Parathyroid adenoma (tissue), 2 donors: ENCODE data around the gene TMEM144.

Source experiments
- H2AFZ ChIP-seq: fragments of 300-600 bp; sonication (generic); one replicate; pipeline ENCODE4 v1.7.0; 2017; ENCODE audit warnings: antibody characterized with exemption, mild to moderate bottlenecking
- H3K27ac ChIP-seq: fragments of 300-600 bp; sonication (generic); one replicate; pipeline ENCODE4 v1.7.0; 2017
- H3K27me3 ChIP-seq: fragments of 300-600 bp; sonication (generic); one replicate; pipeline ENCODE4 v1.7.0; 2017; ENCODE audit warnings: low read length; ENCODE audit not compliant: control insufficient read depth, insufficient read depth
- H3K36me3 ChIP-seq: fragments of 300-600 bp; sonication (generic); one replicate; pipeline ENCODE4 v1.7.0; 2017; ENCODE audit warnings: low read length; ENCODE audit not compliant: control insufficient read depth, insufficient read depth
- H3K4me1 ChIP-seq: fragments of 300-600 bp; sonication (generic); one replicate; pipeline ENCODE4 v1.7.0; 2017; ENCODE audit warnings: control low read depth
- H3K4me2 ChIP-seq: fragments of 300-600 bp; sonication (generic); one replicate; pipeline ENCODE4 v1.7.0; 2017; ENCODE audit warnings: low read length
- H3K4me3 ChIP-seq: fragments of 300-600 bp; sonication (generic); one replicate; pipeline ENCODE4 v1.7.0; 2017; ENCODE audit warnings: low read depth, low read length
- H3K79me2 ChIP-seq: fragments of 300-600 bp; sonication (generic); one replicate; pipeline ENCODE4 v1.7.0; 2017; ENCODE audit warnings: control low read depth
- H3K9ac ChIP-seq: fragments of 300-600 bp; sonication (generic); one replicate; pipeline ENCODE4 v1.7.0; 2017; ENCODE audit warnings: mild to moderate bottlenecking
- H3K9me3 ChIP-seq: fragments of 300-600 bp; sonication (generic); one replicate; pipeline ENCODE4 v1.7.0; 2017; ENCODE audit warnings: low read length; ENCODE audit not compliant: control insufficient read depth
- CTCF ChIP-seq: fragments of 300-600 bp; sonication (generic); IDR thresholded peaks from one replicate; pipeline ENCODE4 v1.7.0; 2017; ENCODE audit warnings: antibody characterized with exemption, mild to moderate bottlenecking
- donor health status: primary hyperparathyroidism.

Gene TMEM144

GRCh38 chr4:158280856-158281255 lies 70.6 kb downstream of the TMEM144 start:
- Histone ChIP-seq H3K79me2 (no peaks in the 10 kb centered on the region), H3K9ac (no peak overlapping the region), H3K27ac (no peak overlapping the region), H3K36me3 (no peaks in the 10 kb centered on the region), H3K27me3 (no peaks in the 10 kb centered on the region), H3K9me3 (no peaks in the 10 kb centered on the region), H3K4me1 (no peaks in the 10 kb centered on the region), H2AFZ (no peak overlapping the region), H3K4me2 (no peak overlapping the region), H3K4me3 (no peak overlapping the region)
- no peak for TF ChIP-seq CTCF

- no peak overlapping the region for H2AFZ ChIP-seq
- no peak overlapping the region for H3K4me3 ChIP-seq
- H3K4me2 ChIP-seq: no peak overlapping the region
- no peaks in the 10 kb centered on the region for H3K79me2 ChIP-seq
- H3K9ac ChIP-seq: no peak overlapping the region
- no peaks in the 10 kb centered on the region for H3K27me3 ChIP-seq
- no peak overlapping the region for H3K27ac ChIP-seq
- H3K9me3 ChIP-seq: no peaks in the 10 kb centered on the region
- TF ChIP-seq CTCF: no peak
- no peaks in the 10 kb centered on the region for H3K36me3 ChIP-seq
- no peaks in the 10 kb centered on the region for H3K4me1 ChIP-seq
Measured at GRCh38 chr4:158282252-158282651, 72.0 kb downstream of the TMEM144 start.

GRCh38 chr4:158285429-158286216 lies 75.3 kb downstream of the TMEM144 start:
- no peaks in the 10 kb centered on the region for H3K4me1 ChIP-seq
- no peaks in the 10 kb centered on the region for H3K9me3 ChIP-seq
- H2AFZ ChIP-seq: no peak overlapping the region
- no peaks in the 10 kb centered on the region for H3K79me2 ChIP-seq
- no peak overlapping the region for H3K27ac ChIP-seq
- no peak overlapping the region for H3K4me2 ChIP-seq
- H3K9ac ChIP-seq: no peak overlapping the region
- TF ChIP-seq CTCF: no peak
- H3K27me3 ChIP-seq: no peaks in the 10 kb centered on the region
- no peaks in the 10 kb centered on the region for H3K36me3 ChIP-seq
- H3K4me3 ChIP-seq: no peak overlapping the region

GRCh38 chr4:158290912-158291311 lies 80.6 kb downstream of the TMEM144 start:
- H2AFZ ChIP-seq: no peak overlapping the region
- no peaks in the 10 kb centered on the region for H3K9me3 ChIP-seq
- no peak overlapping the region for H3K4me3 ChIP-seq
- H3K4me2 ChIP-seq: no peak overlapping the region
- H3K79me2 ChIP-seq: no peaks in the 10 kb centered on the region
- no peak for TF ChIP-seq CTCF
- H3K9ac ChIP-seq: no peak overlapping the region
- H3K4me1 ChIP-seq: no peaks in the 10 kb centered on the region
- H3K27me3 ChIP-seq: no peaks in the 10 kb centered on the region
- no peaks in the 10 kb centered on the region for H3K36me3 ChIP-seq
- no peak overlapping the region for H3K27ac ChIP-seq
